ENCODE results near the gene SLC7A10. TPM values are rescaled to one million over a fixed set of nuclear protein-coding genes. Genes with fewer than 3 reads are reported as not detected.
"Not testable (repeated sequence)": the region's sequence is repeated elsewhere in the genome, so short reads cannot be mapped to it uniquely, and the experiment has no call there.

Gene SLC7A10
- total RNA-seq, 1 donor from 2014 or later: 1.4 TPM

DNA sequence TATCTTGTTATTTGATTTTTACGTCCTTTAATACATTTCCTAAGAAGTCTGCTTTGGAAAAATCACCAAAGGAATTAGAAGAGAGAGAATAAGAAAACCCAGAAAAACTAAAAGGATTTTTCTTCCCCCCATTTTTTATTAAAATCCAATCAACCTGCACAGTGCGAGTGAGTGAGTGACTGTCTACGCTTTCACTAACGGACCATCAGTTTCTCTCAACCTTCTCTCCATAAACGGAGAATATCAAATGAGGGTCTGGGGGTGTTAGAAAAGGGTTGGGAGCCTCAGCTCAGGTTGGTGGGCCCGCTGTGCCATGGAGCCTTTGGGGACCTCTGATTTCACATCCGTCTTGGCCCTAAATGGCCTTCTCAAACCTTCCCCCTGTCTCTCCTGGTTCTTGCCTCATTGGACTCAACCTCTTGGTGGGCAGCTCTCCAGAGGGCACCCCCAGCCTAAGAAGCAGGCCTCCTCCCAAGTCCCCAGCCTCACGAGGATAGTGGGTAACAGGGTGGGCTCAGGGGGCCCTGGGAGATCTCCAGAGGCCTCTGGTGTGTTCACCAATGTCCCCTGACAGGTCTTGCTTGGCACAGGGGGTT lies 32.3 kb downstream of the SLC7A10 start:
- no peaks in the 10 kb centered on the region for H3K36me3 Mint-ChIP-seq (ENCODE audit: low read depth)
- TF ChIP-seq, protein P1, sequence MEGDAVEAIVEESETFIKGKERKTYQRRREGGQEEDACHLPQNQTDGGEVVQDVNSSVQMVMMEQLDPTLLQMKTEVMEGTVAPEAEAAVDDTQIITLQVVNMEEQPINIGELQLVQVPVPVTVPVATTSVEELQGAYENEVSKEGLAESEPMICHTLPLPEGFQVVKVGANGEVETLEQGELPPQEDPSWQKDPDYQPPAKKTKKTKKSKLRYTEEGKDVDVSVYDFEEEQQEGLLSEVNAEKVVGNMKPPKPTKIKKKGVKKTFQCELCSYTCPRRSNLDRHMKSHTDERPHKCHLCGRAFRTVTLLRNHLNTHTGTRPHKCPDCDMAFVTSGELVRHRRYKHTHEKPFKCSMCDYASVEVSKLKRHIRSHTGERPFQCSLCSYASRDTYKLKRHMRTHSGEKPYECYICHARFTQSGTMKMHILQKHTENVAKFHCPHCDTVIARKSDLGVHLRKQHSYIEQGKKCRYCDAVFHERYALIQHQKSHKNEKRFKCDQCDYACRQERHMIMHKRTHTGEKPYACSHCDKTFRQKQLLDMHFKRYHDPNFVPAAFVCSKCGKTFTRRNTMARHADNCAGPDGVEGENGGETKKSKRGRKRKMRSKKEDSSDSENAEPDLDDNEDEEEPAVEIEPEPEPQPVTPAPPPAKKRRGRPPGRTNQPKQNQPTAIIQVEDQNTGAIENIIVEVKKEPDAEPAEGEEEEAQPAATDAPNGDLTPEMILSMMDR (conservative IDR thresholded peaks at IDR 0.05): no peak

DNA sequence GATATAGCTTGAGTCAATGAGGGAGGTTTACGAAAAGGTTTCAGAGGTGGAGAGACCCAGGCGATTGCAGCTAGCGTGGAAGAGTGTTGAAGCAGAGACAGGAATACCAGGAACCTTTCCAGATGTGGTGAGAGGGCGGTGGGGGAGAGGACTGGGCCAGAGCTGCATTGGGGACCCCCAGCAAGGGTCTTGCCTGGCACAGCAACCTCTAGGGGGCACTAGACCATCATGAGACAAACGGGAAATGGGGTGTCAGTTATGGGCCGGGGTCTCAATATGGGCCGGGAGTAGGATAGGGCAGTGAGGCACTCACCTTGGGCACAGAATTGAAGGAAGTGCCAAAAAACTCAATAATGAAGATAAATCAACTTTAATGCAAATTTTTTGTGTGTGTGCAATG lies 33.6 kb downstream of the SLC7A10 start:
- DNase-seq (ENCODE audit: low read depth, low spot score): no peak
- Mint-ChIP-seq H3K4me3 (peak overlapping the region; percentile 85), H3K36me3 (ENCODE audit: low read depth) (no peaks in the 10 kb centered on the region), H3K9me3 (no peaks in the 10 kb centered on the region), H3K27me3 (ENCODE audit: low read depth) (peaks cover 2% of the 10 kb centered on the region), H3K4me1 (peaks cover 5% of the 10 kb centered on the region), H3K27ac (ENCODE audit: unreplicated experiment) (peak overlapping the region; percentile 32)
- TF ChIP-seq, protein P1 (conservative IDR thresholded peaks at IDR 0.05): peak; percentile 37

More for the DNA sequence above, 32.3 kb downstream of the SLC7A10 start:
- peak overlapping the region; percentile 85 for H3K4me3 Mint-ChIP-seq
- peak overlapping the region; percentile 57 for H3K27ac Mint-ChIP-seq (ENCODE audit: unreplicated experiment)
- H3K9me3 Mint-ChIP-seq: no peaks in the 10 kb centered on the region
- H3K4me1 Mint-ChIP-seq: peaks cover 8% of the 10 kb centered on the region
- H3K27me3 Mint-ChIP-seq (ENCODE audit: low read depth): peaks cover 2% of the 10 kb centered on the region
- no peak for DNase-seq (ENCODE audit: low read depth, low spot score)

DNA sequence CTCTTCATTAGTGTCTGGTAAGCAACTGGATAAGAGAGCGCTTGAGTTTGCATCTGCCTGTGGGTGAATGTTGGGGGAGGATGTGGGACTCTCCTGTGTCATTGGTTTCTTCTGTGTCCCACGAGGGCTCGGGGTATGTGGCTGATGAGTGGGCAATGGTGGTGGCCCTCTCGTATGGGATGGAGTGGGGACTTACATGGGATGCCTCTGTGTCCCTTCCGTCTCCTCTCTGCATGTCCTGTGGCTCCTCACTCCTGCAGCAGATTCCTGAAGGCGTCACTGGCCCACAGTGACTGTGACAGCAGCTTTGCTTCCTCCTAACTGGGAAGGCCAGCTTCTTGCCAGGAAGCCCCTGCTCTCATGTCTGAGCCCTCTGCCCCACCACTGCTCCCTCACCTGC lies 34.1 kb downstream of the SLC7A10 start:
- H3K9me3 Mint-ChIP-seq: no peaks in the 10 kb centered on the region
- DNase-seq (ENCODE audit: low read depth, low spot score): no peak

DNA sequence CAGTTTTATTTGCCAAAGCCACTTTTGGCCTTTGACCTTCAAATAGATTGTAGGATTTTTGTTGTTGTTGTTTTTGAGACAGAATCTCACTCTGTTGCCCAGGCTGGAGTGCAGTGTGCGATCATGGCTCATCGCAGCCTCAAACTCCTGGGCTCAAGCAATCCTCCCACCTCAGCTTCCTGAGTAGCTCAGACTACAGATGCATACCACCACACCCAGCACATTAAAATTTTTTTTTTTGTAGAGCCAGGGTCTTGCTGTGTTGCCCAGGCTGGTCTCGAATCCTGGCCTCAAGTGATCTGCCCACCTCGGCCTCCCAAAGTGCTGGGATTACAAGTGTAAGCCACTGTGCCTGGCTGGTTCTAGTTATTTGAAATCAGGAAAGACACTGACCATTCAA lies 34.6 kb downstream of the SLC7A10 start:
- DNase-seq (ENCODE audit: low read depth, low spot score); H3K4me1 Mint-ChIP-seq; H3K27ac Mint-ChIP-seq (ENCODE audit: unreplicated experiment); H3K9me3 Mint-ChIP-seq; H3K36me3 Mint-ChIP-seq (ENCODE audit: low read depth); H3K27me3 Mint-ChIP-seq (ENCODE audit: low read depth): not testable (repeated sequence)
- peak overlapping the region; percentile 57 for H3K4me3 Mint-ChIP-seq

More for the DNA sequence above, 34.1 kb downstream of the SLC7A10 start:
- Mint-ChIP-seq H3K4me1 (peaks cover under 1% of the 10 kb centered on the region), H3K27ac (ENCODE audit: unreplicated experiment) (no peak overlapping the region), H3K27me3 (ENCODE audit: low read depth) (peaks cover 2% of the 10 kb centered on the region), H3K4me3 (peak overlapping the region; percentile 85), H3K36me3 (ENCODE audit: low read depth) (no peaks in the 10 kb centered on the region)
- TF ChIP-seq, protein P1 (conservative IDR thresholded peaks at IDR 0.05): no peak

DNA sequence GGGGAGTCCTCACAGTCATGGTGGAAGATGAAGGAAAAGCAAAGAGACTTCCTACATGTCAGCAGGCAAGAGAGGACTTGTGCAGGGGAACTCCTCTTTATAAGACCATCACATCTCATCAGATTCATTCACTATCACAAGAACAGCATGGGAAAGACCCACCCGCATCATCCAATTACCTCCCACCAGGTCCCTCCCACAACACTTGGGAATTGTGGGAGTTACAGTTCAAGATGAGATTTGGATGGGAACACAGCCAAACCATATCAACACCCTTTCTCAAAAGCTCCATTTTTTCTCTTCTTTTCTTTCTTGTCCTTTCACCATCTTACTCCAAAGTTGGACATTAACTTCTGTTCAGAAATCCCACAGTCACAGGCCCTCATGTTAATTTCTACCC lies 36.2 kb downstream of the SLC7A10 start:
- Mint-ChIP-seq H3K36me3 (ENCODE audit: low read depth) (no peaks in the 10 kb centered on the region), H3K27ac (ENCODE audit: unreplicated experiment) (no peak overlapping the region), H3K27me3 (ENCODE audit: low read depth) (peaks cover 2% of the 10 kb centered on the region), H3K4me3 (peak overlapping the region; percentile 45), H3K4me1 (no peaks in the 10 kb centered on the region), H3K9me3 (no peaks in the 10 kb centered on the region)
- DNase-seq (ENCODE audit: low read depth, low spot score): no peak
- TF ChIP-seq, protein P1 (conservative IDR thresholded peaks at IDR 0.05): no peak

DNA sequence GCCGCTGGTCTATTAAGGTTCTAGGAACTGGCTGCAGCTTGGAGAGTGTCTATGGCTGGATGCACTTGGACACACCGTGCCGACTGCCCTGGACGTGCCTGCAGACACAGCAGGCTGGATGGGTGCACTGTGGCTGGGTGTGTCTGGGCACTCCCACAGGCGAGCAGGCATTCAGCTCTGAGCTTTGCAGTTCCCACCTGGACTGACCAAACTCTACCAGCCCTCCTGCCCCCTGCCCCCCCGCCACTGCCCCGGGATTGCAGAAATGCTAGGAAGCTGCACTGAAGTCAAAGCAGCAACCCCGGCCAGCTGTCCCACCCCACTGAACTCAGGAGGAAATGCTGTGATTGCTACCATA lies 38.5 kb downstream of the SLC7A10 start:
- H3K27me3 Mint-ChIP-seq (ENCODE audit: low read depth): peaks cover 2% of the 10 kb centered on the region
- no peak for DNase-seq (ENCODE audit: low read depth, low spot score)
- no peaks in the 10 kb centered on the region for H3K4me1 Mint-ChIP-seq
- H3K27ac Mint-ChIP-seq (ENCODE audit: unreplicated experiment): no peak overlapping the region
- no peak overlapping the region for H3K4me3 Mint-ChIP-seq
- TF ChIP-seq, protein P1 (conservative IDR thresholded peaks at IDR 0.05): no peak
- no peaks in the 10 kb centered on the region for H3K9me3 Mint-ChIP-seq
- no peaks in the 10 kb centered on the region for H3K36me3 Mint-ChIP-seq (ENCODE audit: low read depth)

All from neural crest cell (in vitro differentiated cells).